Upper lobe of left lung (tissue), 6 donors: ENCODE measurements around the gene OR10C1. TPM values are rescaled to one million over a fixed set of nuclear protein-coding genes. Genes with fewer than 3 reads are reported as not detected.

ENCODE experiments used
- ATAC-seq, 2 donors: fragments of 200-7000 bp; cut with Tn5 transposase; one replicate each; pipeline ENCODE4 v1.9.1; 2022; ENCODE audit warnings: mild to moderate bottlenecking in 2 of 2, moderate library complexity in 2 of 2; ENCODE audit not compliant: low FRiP score in 2 of 2
- DNase-seq, 2 donors: peaks; one replicate each; pipeline ENCODE4 v3.0.0-alpha.2; 2019 to 2020
- H3K27ac ChIP-seq, 4 donors: fragments of 200-600 bp; sonication (generic); one replicate each; pipeline ENCODE4 v1.5.1; 2016 to 2019
- H3K27me3 ChIP-seq, 4 donors: fragments of 200-600 bp; sonication (generic); one replicate each; pipeline ENCODE4 v1.5.1; 2017 to 2019
- H3K36me3 ChIP-seq, 4 donors: fragments of 200-600 bp; sonication (generic); one replicate each; pipeline ENCODE4 v1.5.1; 2016 to 2019
- H3K4me1 ChIP-seq, 4 donors: fragments of 200-600 bp; sonication (generic); one replicate each; pipeline ENCODE4 v1.5.1; 2018 to 2019
- H3K4me3 ChIP-seq, 4 donors: fragments of 200-600 bp; sonication (generic); one replicate each; pipeline ENCODE4 v1.5.1; 2017 to 2019; ENCODE audit warnings: mild to moderate bottlenecking in 2 of 4, moderate library complexity in 1 of 4
- H3K9me3 ChIP-seq, 4 donors: fragments of 200-600 bp; sonication (generic); one replicate each; pipeline ENCODE4 v1.5.1; 2018 to 2019
- EP300 ChIP-seq, 4 donors: sonication (generic); formaldehyde crosslinking; IDR thresholded peaks; one replicate each; pipeline ENCODE4 v1.5.1; 2017; ENCODE audit warnings: antibody characterized with exemption in 4 of 4, control low read depth in 2 of 4
- POLR2A ChIP-seq, 4 donors: fragments of 450-650 bp; IDR thresholded peaks; one replicate each; pipeline ENCODE4 v1.5.1; 2016 to 2017; ENCODE audit warnings: antibody characterized with exemption in 4 of 4, mild to moderate bottlenecking in 2 of 4
- POLR2AphosphoS5 ChIP-seq, 2 donors: sonication (generic); formaldehyde crosslinking; IDR thresholded peaks; one replicate each; pipeline ENCODE4 v1.5.1; 2017; ENCODE audit warnings: antibody characterized with exemption in 2 of 2
- WGBS, 2 donors: methylation state at CpG; one replicate each; pipeline ENCODE4 v1.1.5; 2017 to 2018; 5-methylcytosine and 5-hydroxymethylcytosine counted together
- total RNA-seq, 6 donors: library from RNA; depleted of rRNA in 4 of 6; stranded (reverse); fragments of >200 nt in 4 of 6; gene quantifications; one replicate each; pipeline versions ENCODE4 v1.1.0 to v1.2.1, GENCODE V29; 2016 to 2021
- TF ChIP-seq, protein P1 (sequence below), 6 experiments: fragments of 450-650 bp in 4 of 6; fragments of 200-600 bp in 2 of 6; sonication (generic) in 2 of 6; IDR thresholded peaks; one replicate each; pipeline ENCODE4 v1.5.1; 2016 to 2019; ENCODE audit warnings: antibody characterized with exemption in 6 of 6
- donor health status: DM: no; HTN: no; CAD: no; lungs with moderate emphysema.
- donor health status: DM: no; HTN: yes; CAD: no; lungs with severe emphysema.

The OR10C1 gene
- total RNA-seq, 6 donors from 2014 or later: not detected

DNA sequence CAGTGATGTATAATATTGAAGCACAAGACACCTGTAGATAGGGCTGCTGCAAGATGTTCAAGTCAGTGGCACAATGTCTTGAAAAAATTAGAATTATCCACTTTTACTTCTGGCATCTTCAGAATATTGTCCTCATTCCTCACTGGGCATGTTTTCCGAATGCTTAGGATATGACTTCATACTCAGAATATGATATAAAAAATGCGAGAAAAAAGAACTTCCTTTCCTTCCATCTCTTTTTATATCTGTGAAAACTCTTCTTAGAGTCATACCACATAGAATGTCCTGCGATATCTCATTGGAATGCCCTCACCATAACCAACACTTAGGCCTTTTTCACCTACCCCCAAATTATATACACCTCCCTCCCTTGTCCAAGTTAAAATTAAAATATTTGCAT lies 44.1 kb downstream of the OR10C1 start:
- Histone ChIP-seq H3K9me3 (no peaks in the 10 kb centered on the region), H3K36me3 (no peaks in the 10 kb centered on the region), H3K27me3 (no peaks in the 10 kb centered on the region), H3K4me3 (no peak overlapping the region), H3K4me1 (no peaks in the 10 kb centered on the region), H3K27ac (no peak overlapping the region)
- TF ChIP-seq POLR2AphosphoS5 (IDR thresholded peaks at IDR 0.05): no peak
- TF ChIP-seq, protein P1, sequence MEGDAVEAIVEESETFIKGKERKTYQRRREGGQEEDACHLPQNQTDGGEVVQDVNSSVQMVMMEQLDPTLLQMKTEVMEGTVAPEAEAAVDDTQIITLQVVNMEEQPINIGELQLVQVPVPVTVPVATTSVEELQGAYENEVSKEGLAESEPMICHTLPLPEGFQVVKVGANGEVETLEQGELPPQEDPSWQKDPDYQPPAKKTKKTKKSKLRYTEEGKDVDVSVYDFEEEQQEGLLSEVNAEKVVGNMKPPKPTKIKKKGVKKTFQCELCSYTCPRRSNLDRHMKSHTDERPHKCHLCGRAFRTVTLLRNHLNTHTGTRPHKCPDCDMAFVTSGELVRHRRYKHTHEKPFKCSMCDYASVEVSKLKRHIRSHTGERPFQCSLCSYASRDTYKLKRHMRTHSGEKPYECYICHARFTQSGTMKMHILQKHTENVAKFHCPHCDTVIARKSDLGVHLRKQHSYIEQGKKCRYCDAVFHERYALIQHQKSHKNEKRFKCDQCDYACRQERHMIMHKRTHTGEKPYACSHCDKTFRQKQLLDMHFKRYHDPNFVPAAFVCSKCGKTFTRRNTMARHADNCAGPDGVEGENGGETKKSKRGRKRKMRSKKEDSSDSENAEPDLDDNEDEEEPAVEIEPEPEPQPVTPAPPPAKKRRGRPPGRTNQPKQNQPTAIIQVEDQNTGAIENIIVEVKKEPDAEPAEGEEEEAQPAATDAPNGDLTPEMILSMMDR (IDR thresholded peaks at IDR 0.05): no peak
- TF ChIP-seq EP300 (IDR thresholded peaks at IDR 0.05): no peak
- no peak for TF ChIP-seq POLR2A (IDR thresholded peaks at IDR 0.05)
- DNase-seq (no peak), ATAC-seq (no peak)
- 85 to 90% methylated on average over 3 of the region's 3 CpGs for WGBS, 2 donors

DNA sequence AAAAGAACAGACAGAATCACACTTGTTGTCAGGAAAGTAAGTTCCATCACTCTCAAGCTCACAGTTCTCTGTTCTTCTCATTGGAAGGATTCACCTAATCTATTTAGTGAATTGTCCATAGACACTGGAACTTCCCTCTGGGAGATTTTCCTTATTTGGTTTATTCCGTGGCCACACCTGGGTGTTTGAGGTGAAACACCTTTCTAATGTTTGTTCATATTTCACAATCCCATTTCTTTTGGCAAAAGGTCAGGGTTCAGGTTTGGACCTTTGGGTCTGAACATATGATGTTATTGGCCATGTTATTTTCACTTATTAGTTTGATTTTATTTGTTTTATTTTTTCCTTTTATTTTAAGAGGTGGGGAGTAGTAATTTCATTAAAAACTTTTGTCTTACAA lies 44.6 kb downstream of the OR10C1 start:
- no peaks in the 10 kb centered on the region for H3K27me3 ChIP-seq
- WGBS, 2 donors: 47 to 55% methylated on average over 1 of the region's 1 CpG
- H3K4me1 ChIP-seq: no peaks in the 10 kb centered on the region
- DNase-seq (no peak), ATAC-seq (no peak)
- no peaks in the 10 kb centered on the region for H3K36me3 ChIP-seq
- no peak overlapping the region for H3K27ac ChIP-seq
- TF ChIP-seq POLR2A (IDR thresholded peaks at IDR 0.05): no peak
- TF ChIP-seq, protein P1 (IDR thresholded peaks at IDR 0.05): no peak
- no peak for TF ChIP-seq POLR2AphosphoS5 (IDR thresholded peaks at IDR 0.05)
- no peak for TF ChIP-seq EP300 (IDR thresholded peaks at IDR 0.05)
- H3K9me3 ChIP-seq: no peaks in the 10 kb centered on the region
- no peak overlapping the region for H3K4me3 ChIP-seq

DNA sequence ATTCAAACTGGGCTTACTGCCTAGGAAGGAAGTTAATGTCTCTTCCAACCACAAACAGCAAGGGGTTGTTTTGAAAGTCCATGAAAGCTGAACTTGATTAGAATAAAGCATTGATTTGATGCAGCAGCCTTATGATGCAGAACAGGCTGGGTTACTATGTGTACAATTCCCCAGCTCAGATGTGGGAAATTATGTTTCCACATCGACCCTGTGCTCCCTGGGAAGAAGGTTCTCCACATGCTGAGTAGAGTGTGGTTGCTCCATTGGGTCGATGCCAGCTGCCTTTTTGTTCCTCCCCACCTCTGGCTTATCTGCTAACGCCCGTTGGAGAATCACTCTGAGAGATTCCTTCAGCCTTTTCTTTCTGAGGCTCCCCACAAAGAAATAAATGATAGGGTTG lies 47.5 kb downstream of the OR10C1 start:
- Histone ChIP-seq H3K4me3 (no peak overlapping the region), H3K9me3 (no peaks in the 10 kb centered on the region), H3K36me3 (no peaks in the 10 kb centered on the region), H3K27me3 (no peaks in the 10 kb centered on the region), H3K4me1 (no peaks in the 10 kb centered on the region), H3K27ac (no peak overlapping the region)
- 50 to 79% methylated on average over 4 of the region's 4 CpGs for WGBS, 2 donors
- ATAC-seq: no peak
- TF ChIP-seq, protein P1 (IDR thresholded peaks at IDR 0.05): no peak
- no peak for TF ChIP-seq EP300 (IDR thresholded peaks at IDR 0.05)
- no peak for TF ChIP-seq POLR2A (IDR thresholded peaks at IDR 0.05)
- DNase-seq: no peak

DNA sequence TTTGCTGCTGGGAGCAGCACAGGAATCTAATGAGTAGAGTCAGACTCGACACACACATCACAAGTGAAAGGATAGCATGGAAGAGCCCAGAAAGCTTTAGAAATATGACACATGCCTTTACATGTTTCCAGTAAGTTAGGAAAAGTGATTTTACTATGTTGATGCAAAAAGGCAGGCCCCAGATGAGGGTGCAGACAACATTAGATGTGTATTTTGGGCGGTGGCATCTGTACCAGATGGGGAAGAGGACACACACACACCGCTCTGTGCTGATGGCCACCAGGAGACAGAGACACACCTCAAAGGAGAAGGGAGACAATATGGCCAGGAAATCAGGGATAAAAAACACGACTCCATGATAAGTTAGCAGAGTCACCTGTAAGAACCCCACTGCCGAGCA lies 48.0 kb downstream of the OR10C1 start:
- no peaks in the 10 kb centered on the region for H3K36me3 ChIP-seq
- H3K9me3 ChIP-seq: no peaks in the 10 kb centered on the region
- no peaks in the 10 kb centered on the region for H3K27me3 ChIP-seq
- no peak for TF ChIP-seq POLR2AphosphoS5 (IDR thresholded peaks at IDR 0.05)
- no peak for TF ChIP-seq POLR2A (IDR thresholded peaks at IDR 0.05)
- no peak for TF ChIP-seq EP300 (IDR thresholded peaks at IDR 0.05)
- TF ChIP-seq, protein P1 (IDR thresholded peaks at IDR 0.05): no peak
- no peaks in the 10 kb centered on the region for H3K4me1 ChIP-seq
- WGBS, 2 donors: 84 to 87% methylated on average over 5 of the region's 5 CpGs
- no peak overlapping the region for H3K27ac ChIP-seq
- H3K4me3 ChIP-seq: no peak overlapping the region
- ATAC-seq: no peak
- DNase-seq: no peak

DNA sequence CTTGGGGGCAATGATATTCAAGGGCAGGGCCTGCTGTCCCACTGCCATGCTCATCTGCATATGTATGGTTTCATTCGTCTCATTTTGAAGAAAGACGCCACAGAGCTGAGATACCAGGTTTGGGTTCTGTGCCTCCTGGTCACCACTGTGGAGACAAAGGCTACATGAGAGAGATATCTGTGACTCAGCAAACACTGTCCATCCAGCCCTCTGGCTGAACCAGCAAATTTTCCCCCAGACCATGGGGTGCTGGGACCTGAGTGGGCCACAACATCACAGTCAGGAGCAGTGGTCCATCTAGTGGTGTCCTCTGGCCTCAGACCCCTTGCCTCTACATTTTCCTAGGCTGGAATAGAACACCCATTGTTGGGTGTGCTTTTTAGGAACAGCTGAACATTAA lies 48.6 kb downstream of the OR10C1 start, which contains the start of gene MAS1L:
MAS1L (minus strand) TSS at position 297 of the 400 bp plus-strand sequence; CDS start at position 243, 54 bp downstream.
- Histone ChIP-seq H3K4me3 (no peak within 1 kb of the TSS), H3K27ac (no peak within 1 kb of the TSS), H3K9me3 (no peaks in the 10 kb centered on the region), H3K4me1 (no peaks in the 10 kb centered on the region), H3K36me3 (no peaks in the 10 kb centered on the region), H3K27me3 (no peaks in the 10 kb centered on the region)
- TF ChIP-seq, protein P1 (IDR thresholded peaks at IDR 0.05): no peak
- TF ChIP-seq POLR2AphosphoS5 (IDR thresholded peaks at IDR 0.05) (no peak), EP300 (IDR thresholded peaks at IDR 0.05) (no peak), POLR2A (IDR thresholded peaks at IDR 0.05) (no peak)
- no peak for DNase-seq
- ATAC-seq: no peak
- WGBS, 2 donors: 96 to 100% methylated on average over 2 of the region's 2 CpGs
